A673 (cell line): ENCODE results near the gene PFKFB3. TPM values are rescaled to one million over a fixed set of nuclear protein-coding genes. Genes with fewer than 3 reads are reported as not detected.

ENCODE experiments used
- BruUV-seq: library from RNA; stranded (reverse); fragments of 400-500 nt; replicated peaks from 2 replicates; lab custom pipeline; 2021; lab: Mats Ljungman, UMichigan
- CTCF ChIA-PET: fragments of 300-600 bp; sonication (Branson Sonifier 250); formaldehyde crosslinking; loops from one replicate; lab custom pipeline; 2022; ENCODE audit warnings: antibody characterized with exemption; lab: Charles Lee
- POLR2A ChIA-PET: fragments of 300-600 bp; sonication (Branson Sonifier 250); formaldehyde crosslinking; loops from one replicate; lab custom pipeline; 2022; ENCODE audit warnings: antibody characterized with exemption; ENCODE audit not compliant: low non-redundant PET; lab: Charles Lee
- DNase-seq: peaks from one replicate; pipeline ENCODE4 v3.0.0-alpha.2; 2015; ENCODE audit warnings: low spot score
- H3K27ac ChIP-seq: fragments of 200-600 bp; sonication (generic); 2 replicates; pipeline ENCODE4 v1.5.1; 2016; ENCODE audit warnings: mixed run types, low read depth, mild to moderate bottlenecking, mixed read lengths, antibody characterized with exemption, low read length; ENCODE audit not compliant: poor library complexity, severe bottlenecking
- H3K27me3 ChIP-seq: fragments of 200-600 bp; sonication (generic); replicated peaks from 2 replicates; pipeline ENCODE4 v1.6.1; 2017; ENCODE audit warnings: mixed run types, low read depth, mild to moderate bottlenecking, mixed read lengths, antibody characterized with exemption, low read length; ENCODE audit not compliant: insufficient read depth, poor library complexity
- H3K36me3 ChIP-seq: fragments of 200-600 bp; sonication (generic); 2 replicates; pipeline ENCODE4 v1.6.1; 2016; ENCODE audit warnings: mixed run types, mild to moderate bottlenecking, mixed read lengths, antibody characterized with exemption, low read length; ENCODE audit not compliant: insufficient read depth, poor library complexity, severe bottlenecking
- H3K4me1 ChIP-seq: fragments of 200-600 bp; sonication (generic); 2 replicates; pipeline ENCODE4 v1.6.1; 2017; ENCODE audit warnings: mixed run types, mild to moderate bottlenecking, mixed read lengths, antibody characterized with exemption, low read length; ENCODE audit not compliant: insufficient read depth, poor library complexity, severe bottlenecking
- H3K4me3 ChIP-seq: fragments of 200-600 bp; sonication (generic); 2 replicates; pipeline ENCODE4 v1.5.1; 2016; ENCODE audit warnings: low read depth, mixed run types, mild to moderate bottlenecking, mixed read lengths, low read length; ENCODE audit not compliant: poor library complexity, severe bottlenecking
- H3K9me3 ChIP-seq: fragments of 200-600 bp; sonication (generic); 2 replicates; pipeline ENCODE4 v1.6.1; 2016; ENCODE audit warnings: mixed run types, low read depth, mild to moderate bottlenecking, mixed read lengths, antibody characterized with exemption, low read length; ENCODE audit not compliant: poor library complexity, severe bottlenecking
- CTCF ChIP-seq: fragments of 300-800, 200-600 bp; sonication (generic); conservative IDR thresholded peaks from 2 replicates; pipeline ENCODE4 v1.5.1; 2017; ENCODE audit warnings: low read depth, mild to moderate bottlenecking, antibody characterized with exemption, low read length, moderate library complexity, mixed read lengths
- EZH2 ChIP-seq: fragments of 200-600 bp; sonication (generic); IDR thresholded peaks from 2 replicates; pipeline ENCODE4 v1.6.1; 2017; ENCODE audit warnings: borderline replicate concordance, low read depth, mild to moderate bottlenecking, mixed read lengths, antibody characterized with exemption, low read length; ENCODE audit not compliant: poor library complexity, severe bottlenecking
- intact Hi-C: fragments of 100-400 bp; cut with micrococcal nuclease; formaldehyde crosslinking; loops from one replicate; pipeline ENCODE4 v1.10.0; 2022; ENCODE audit not compliant: unreplicated experiment
- total RNA-seq: library from RNA; stranded (reverse); gene quantifications from 2 replicates; pipeline ENCODE4 v1.2.3, GENCODE V29; 2021

PFKFB3 gene
- total RNA-seq, 1 experiment from 2014 or later: 53.0 TPM

DNA sequence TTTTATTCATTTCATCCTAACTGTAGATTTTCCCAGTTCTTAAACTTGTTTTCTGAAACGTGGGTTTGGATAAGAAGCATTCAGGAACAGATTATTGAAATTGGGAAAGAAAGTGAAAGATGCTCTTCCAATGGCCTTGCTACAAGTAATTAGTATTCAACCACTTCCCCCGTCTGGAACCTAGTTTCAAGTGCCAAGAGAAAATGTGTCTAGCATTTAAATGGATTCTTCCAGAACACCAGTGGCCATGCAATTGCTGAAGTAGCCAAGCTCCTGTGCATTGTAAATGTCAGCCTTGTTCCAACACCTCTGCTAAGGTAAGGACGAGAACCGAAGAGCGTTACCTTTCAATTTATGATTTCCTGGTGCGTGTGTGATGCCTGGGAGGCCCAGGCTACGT is 68.2 kb downstream of the PFKFB3 start:
- ChIA-PET CTCF (no interaction called here), POLR2A (no interaction called here)
- TF ChIP-seq CTCF: no peak
- no peak for TF ChIP-seq EZH2
- Histone ChIP-seq H3K27me3 (no peaks in the 10 kb centered on the region), H3K4me3 (no peak overlapping the region), H3K4me1 (peaks cover 7% of the 10 kb centered on the region), H3K27ac (no peak overlapping the region), H3K9me3 (no peaks in the 10 kb centered on the region), H3K36me3 (no peaks in the 10 kb centered on the region)
- BruUV-seq: no TSS peak
- no peak for DNase-seq
- intact Hi-C loops: no loop called here

- no peak for DNase-seq
- H3K4me3 ChIP-seq: no peak overlapping the region
- H3K9me3 ChIP-seq: no peaks in the 10 kb centered on the region
- ChIA-PET CTCF (no interaction called here), POLR2A (interaction anchor here (0.5 kb wide), 1 partner anchor 257 kb away, joined by 5 read pairs; no protein-coding TSS in a partner anchor)
- BruUV-seq: no TSS peak
- intact Hi-C loops: no loop called here
- H3K36me3 ChIP-seq: no peaks in the 10 kb centered on the region
- H3K27me3 ChIP-seq: no peaks in the 10 kb centered on the region
- no peak overlapping the region for H3K27ac ChIP-seq
- H3K4me1 ChIP-seq: peaks cover 7% of the 10 kb centered on the region
- TF ChIP-seq EZH2 (no peak), CTCF (no peak)
Observed at GRCh38 chr10:6271663-6272062, 68.9 kb downstream of the PFKFB3 start.

GRCh38 chr10:6272126-6272525 is 69.4 kb downstream of the PFKFB3 start:
- TF ChIP-seq EZH2: no peak
- no peak for TF ChIP-seq CTCF
- DNase-seq: no peak
- intact Hi-C loops: no loop called here
- peaks cover 7% of the 10 kb centered on the region for H3K4me1 ChIP-seq
- BruUV-seq: no TSS peak
- no peaks in the 10 kb centered on the region for H3K36me3 ChIP-seq
- no peak overlapping the region for H3K4me3 ChIP-seq
- ChIA-PET CTCF (no interaction called here), POLR2A (interaction anchor here (0.5 kb wide), 1 partner anchor 257 kb away, joined by 5 read pairs; no protein-coding TSS in a partner anchor)
- no peaks in the 10 kb centered on the region for H3K9me3 ChIP-seq
- no peaks in the 10 kb centered on the region for H3K27me3 ChIP-seq
- H3K27ac ChIP-seq: no peak overlapping the region
